Astrocyte of the cerebellum (primary cell): ENCODE data around the gene LDHD.

Source experiments
- DNase-seq: peaks from one replicate; pipeline ENCODE4 v3.0.0-alpha.2; 2011; ENCODE audit warnings: low read depth
- H3K4me3 ChIP-seq: 2 replicates; pipeline ENCODE4 v1.5.1; 2011; ENCODE audit warnings: mild to moderate bottlenecking, low read depth, low read length, moderate library complexity
- in situ Hi-C: cut with HindIII; loops from 2 replicates; pipeline ENCODE4 v1.10.0; 2017; ENCODE audit warnings: low sequenced_read_pairs
- TF ChIP-seq, protein P1 (sequence below): IDR thresholded peaks from 2 replicates; pipeline ENCODE4 v1.5.1; 2012; ENCODE audit warnings: low read length, low read depth, moderate library complexity, mild to moderate bottlenecking; ENCODE audit errors: missing control alignments

Gene LDHD

DNA sequence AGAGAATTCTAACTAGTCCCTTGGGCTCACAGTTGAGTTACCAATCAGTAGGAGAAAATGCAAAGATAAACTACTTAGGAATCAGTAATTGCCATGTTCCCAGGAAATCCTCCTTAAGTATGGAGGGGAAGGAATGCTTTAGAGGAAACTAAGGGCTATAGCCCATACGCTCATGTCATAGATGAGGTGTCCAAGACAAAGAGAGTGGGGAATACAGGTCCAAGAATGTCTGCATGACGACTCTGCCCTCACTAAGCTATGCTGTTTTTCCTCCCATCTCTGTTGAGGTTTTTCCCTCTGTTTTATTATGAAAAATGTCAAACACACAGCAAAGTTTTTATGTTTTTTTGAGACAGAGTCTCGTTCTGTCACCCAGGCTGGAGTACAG is 16.0 kb downstream of the LDHD start:
- TF ChIP-seq, protein P1, sequence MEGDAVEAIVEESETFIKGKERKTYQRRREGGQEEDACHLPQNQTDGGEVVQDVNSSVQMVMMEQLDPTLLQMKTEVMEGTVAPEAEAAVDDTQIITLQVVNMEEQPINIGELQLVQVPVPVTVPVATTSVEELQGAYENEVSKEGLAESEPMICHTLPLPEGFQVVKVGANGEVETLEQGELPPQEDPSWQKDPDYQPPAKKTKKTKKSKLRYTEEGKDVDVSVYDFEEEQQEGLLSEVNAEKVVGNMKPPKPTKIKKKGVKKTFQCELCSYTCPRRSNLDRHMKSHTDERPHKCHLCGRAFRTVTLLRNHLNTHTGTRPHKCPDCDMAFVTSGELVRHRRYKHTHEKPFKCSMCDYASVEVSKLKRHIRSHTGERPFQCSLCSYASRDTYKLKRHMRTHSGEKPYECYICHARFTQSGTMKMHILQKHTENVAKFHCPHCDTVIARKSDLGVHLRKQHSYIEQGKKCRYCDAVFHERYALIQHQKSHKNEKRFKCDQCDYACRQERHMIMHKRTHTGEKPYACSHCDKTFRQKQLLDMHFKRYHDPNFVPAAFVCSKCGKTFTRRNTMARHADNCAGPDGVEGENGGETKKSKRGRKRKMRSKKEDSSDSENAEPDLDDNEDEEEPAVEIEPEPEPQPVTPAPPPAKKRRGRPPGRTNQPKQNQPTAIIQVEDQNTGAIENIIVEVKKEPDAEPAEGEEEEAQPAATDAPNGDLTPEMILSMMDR = no peak
- DNase-seq = no peak
- in situ Hi-C loops = no loop called here
- no peak overlapping the region for H3K4me3 ChIP-seq

DNA sequence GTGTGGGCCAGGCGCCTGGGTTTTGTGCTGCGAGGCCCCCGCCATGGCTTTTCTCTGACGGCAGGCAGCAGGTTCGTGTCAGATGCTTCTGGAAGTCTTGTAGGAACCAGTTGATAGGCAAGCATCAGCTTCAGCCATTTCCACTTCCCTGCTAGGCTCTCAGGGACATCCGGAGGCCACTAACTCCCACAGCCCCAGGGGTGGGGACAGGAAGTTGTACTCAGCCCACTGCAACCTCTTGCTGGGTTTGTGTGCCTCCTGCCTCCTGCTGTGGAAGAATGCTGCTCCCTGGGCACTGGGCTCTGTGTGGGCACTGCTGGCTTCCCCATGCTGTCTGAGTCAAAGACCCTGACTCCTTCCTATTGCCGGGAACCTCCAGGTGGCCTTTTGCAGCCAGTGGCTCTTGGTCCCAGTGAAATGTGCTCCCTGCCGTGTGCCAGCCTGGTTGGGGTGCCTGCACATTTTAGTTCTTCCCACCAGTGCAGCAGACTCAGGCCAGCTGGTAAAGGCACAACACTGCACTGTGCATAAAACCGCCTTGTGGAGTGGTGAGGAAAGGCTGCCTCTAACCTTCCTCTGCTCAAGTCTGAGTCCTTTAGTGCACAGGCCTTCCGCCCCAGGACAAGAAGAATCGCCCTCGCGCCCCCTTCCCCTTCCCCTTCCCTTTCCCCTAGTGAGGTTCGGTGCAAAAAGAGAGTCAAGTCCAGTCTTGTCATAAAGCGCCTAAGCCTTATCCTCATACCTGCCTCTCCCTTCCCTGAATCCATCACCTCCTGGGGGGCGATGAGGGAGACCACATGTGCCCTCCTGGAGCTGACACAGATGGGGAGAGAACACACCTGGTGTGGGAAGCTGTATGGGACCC is 16.6 kb downstream of the LDHD start:
- H3K4me3 ChIP-seq = no peak overlapping the region

DNA sequence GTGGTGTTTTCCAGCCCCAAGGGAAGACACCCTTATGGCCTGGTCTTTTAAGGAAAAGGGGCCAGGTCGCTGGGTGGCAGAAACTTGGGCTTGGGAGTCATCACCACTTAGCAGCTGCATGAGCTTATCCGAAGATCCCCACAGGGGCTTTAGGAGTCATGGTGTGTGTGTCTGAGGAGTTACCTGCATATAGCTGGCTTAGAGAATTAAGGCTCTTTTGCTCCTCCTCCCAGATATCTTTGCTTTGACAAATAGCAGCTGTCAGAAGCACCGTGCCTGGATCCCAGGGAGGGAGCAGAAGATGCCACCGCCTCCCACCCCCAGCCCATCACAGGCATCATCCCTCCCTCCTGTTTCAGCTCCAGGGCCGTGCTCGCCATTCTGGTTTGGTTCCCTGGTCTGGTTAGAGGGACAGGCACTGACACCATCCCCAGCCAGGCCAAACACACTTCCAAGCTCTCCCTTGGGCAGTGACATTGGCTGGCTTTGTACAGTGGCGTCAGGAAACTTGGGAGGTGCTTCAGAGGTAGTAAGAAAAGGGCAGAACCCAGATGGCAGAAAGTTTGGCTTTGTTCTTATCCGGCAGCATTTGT is 17.4 kb downstream of the LDHD start:
- no peak overlapping the region for H3K4me3 ChIP-seq
- no peak for DNase-seq
- in situ Hi-C loops = no loop called here
- TF ChIP-seq, protein P1 = no peak

More for the DNA sequence above, 16.6 kb downstream of the LDHD start:
- DNase-seq = no peak
- in situ Hi-C loops = no loop called here
- TF ChIP-seq, protein P1 = no peak

DNA sequence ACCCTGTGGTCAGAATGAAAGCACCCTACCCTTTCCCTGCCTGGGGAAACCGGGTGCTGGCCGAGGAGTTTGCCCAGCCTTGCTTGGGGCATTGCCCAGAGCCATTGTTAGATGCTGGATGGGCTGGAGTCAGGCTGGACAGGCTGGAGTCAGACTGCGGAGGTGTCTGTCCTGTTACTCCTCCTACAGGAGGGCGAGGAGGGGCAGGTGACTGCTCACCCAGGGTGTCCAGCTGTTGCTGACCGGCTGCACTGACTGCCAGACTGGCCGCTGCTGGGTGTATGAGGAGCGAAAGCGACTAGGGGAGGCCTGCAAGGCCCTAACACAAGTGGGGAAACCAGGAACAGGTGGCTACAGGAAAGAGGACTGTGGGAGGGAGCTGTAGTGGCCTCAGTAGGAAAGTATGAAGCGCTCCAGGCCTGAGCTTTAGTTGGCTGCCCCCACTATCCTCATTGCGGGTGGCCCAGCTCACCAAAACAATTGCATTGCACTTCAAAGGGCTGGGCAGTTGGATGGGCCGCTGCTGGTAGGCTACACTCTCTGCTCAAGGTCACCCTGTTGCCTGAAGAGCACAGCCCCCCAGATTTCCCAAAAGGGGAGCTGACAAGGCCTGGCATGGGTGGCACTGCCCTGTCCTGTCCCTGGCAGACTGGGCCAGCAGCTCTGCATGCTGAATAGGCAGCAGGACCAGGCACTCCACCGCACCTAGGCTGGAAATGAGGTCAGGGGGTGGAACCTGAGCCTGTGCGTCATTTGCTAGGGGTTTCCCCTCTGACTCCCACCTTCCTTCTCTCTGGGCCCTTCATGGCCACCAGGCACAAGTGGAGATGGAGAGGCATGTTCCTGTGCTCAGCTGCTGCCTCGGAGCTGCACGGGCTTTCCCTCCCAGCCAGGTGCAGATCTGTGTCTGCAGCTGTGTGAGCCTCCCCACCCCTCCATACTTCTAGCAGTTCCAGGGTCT is 18.4 kb downstream of the LDHD start:
- TF ChIP-seq, protein P1 = no peak
- H3K4me3 ChIP-seq = no peak overlapping the region
- no peak for DNase-seq
- in situ Hi-C loops = no loop called here

DNA sequence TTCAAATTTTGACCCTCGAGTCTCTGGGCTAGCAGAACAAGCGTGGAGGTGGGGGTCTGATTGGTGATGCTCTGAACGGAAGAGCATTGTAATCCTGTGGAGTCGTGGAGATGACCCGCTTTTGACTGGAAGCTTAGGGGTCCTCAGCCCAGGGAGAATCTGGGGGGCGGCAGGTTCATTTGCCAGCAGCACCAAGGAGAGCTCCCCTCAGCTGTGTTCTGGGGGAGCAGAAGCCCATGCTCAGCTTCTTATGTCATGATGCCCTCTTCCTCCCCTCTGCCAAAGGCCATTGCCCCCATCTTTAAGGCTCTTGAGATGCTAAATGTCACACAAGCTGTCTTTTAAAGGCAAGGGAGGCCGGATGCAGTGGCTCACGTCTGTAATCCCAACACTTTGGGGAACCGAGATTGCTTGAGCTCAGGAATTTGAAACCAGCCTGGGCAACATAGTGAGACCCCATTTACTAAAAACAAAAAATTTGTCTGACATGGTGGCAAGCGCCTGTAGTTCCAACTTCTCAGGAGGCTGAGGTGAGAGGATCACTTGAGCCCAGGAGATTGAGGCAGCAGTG is 19.3 kb downstream of the LDHD start:
- DNase-seq = no peak
- TF ChIP-seq, protein P1 = no peak
- H3K4me3 ChIP-seq = no peak overlapping the region
- in situ Hi-C loops = no loop called here

DNA sequence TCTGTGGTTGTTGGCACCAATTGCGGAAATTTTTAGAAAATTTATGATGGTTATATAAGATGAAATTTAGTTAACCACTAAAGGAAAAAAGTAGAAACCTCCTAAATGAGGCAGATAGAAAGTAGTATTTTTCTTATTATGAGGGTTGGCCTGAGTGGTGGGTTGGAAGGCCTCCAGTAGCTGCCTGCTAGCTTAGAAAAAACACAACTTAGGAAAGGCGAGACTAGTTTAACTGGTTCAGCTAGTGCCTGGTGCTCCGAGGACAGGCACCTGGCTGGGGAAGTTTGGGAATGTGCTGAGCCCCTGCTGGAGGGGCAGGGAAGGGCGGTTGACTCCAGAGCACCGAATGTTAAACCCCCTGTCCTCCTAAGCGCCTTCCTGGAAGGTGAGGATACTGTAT is 19.9 kb downstream of the LDHD start:
- H3K4me3 ChIP-seq = no peak overlapping the region
- TF ChIP-seq, protein P1 = peak; percentile 52
- in situ Hi-C loops = no loop called here
- peak; percentile 49 for DNase-seq
